CMK (cell line): ENCODE measurements around the gene CRYBA2.

Experiments
- DNase-seq: peaks from one replicate; pipeline ENCODE4 v3.0.0-alpha.2; 2010; ENCODE audit warnings: low read depth

The CRYBA2 gene

GRCh38 chr2:218981881-218982585 is 11.2 kb downstream of the CRYBA2 start:
- no peak for DNase-seq

- no peak for DNase-seq
These were observed 11.8 kb downstream of the CRYBA2 start for GRCh38 chr2:218981390-218981880.

- DNase-seq, result no peak
These were observed 12.4 kb downstream of the CRYBA2 start for GRCh38 chr2:218980735-218981389.

- peak; percentile 74 for DNase-seq
These were observed 13.1 kb downstream of the CRYBA2 start for GRCh38 chr2:218979846-218980734.

GRCh38 chr2:218975060-218975777 is 18.0 kb downstream of the CRYBA2 start:
- no peak for DNase-seq

GRCh38 chr2:218970894-218971293 is 22.3 kb downstream of the CRYBA2 start:
- DNase-seq, result no peak

- DNase-seq, result no peak
These were observed 29.0 kb downstream of the CRYBA2 start for GRCh38 chr2:218964041-218964771.

GRCh38 chr2:218963601-218964000 is 29.6 kb downstream of the CRYBA2 start:
- no peak for DNase-seq

- no peak for DNase-seq
These were observed 30.2 kb downstream of the CRYBA2 start for GRCh38 chr2:218962859-218963492.

- no peak for DNase-seq
These were observed 31.3 kb downstream of the CRYBA2 start for GRCh38 chr2:218961651-218962570.

- no peak for DNase-seq
These were observed 32.0 kb downstream of the CRYBA2 start for GRCh38 chr2:218961229-218961628.

GRCh38 chr2:218960309-218961165 is 32.7 kb downstream of the CRYBA2 start:
- DNase-seq, result no peak

GRCh38 chr2:218959761-218960308 is 33.4 kb downstream of the CRYBA2 start:
- no peak for DNase-seq

- peak; percentile 83 for DNase-seq
These were observed 34.0 kb downstream of the CRYBA2 start, which contains the start of gene CDK5R2 for GRCh38 chr2:218959141-218959731. Gene CDK5R2, plus strand, starts transcription at chr2:218959666. Its CDS starts 155 bp downstream, at chr2:218959821.

- no peak for DNase-seq
These were observed 34.9 kb downstream of the CRYBA2 start for GRCh38 chr2:218958276-218958675.

- no peak for DNase-seq
These were observed 35.6 kb downstream of the CRYBA2 start for GRCh38 chr2:218957671-218958070.

- DNase-seq, result no peak
These were observed 37.2 kb downstream of the CRYBA2 start for GRCh38 chr2:218956039-218956438.
